OCI-LY7 (cell line): ENCODE measurements around the gene ZNF615. TPM values are rescaled to one million over a fixed set of nuclear protein-coding genes. Genes with fewer than 3 reads are reported as not detected.

ENCODE experiments used
- BruUV-seq: library from RNA; stranded (reverse); fragments of 400-500 nt; replicated peaks from 2 replicates; lab custom pipeline; 2021; lab: Mats Ljungman, UMichigan
- CTCF ChIA-PET: fragments of 300-600 bp; sonication (Branson Sonifier 250); formaldehyde crosslinking; loops from one replicate; lab custom pipeline; 2022; ENCODE audit warnings: antibody characterized with exemption; ENCODE audit not compliant: unreplicated experiment; lab: Charles Lee
- POLR2A ChIA-PET: fragments of 300-600 bp; sonication (Branson Sonifier 250); formaldehyde crosslinking; loops from one replicate; lab custom pipeline; 2022; ENCODE audit warnings: antibody characterized with exemption; lab: Charles Lee
- DNase-seq: peaks from one replicate; pipeline ENCODE4 v3.0.0-alpha.2; 2015; ENCODE audit warnings: low spot score
- H2AFZ ChIP-seq: fragments of 200-600 bp; sonication (generic), shearing (Covaris generic); 2 replicates; pipeline ENCODE4 v1.6.1; 2014; ENCODE audit warnings: mild to moderate bottlenecking, antibody characterized with exemption, low read length, moderate library complexity
- H3K27ac ChIP-seq: fragments of 200-600 bp; sonication (generic); 2 replicates; pipeline ENCODE4 v1.5.1; 2014; ENCODE audit warnings: mixed run types, low read depth, mild to moderate bottlenecking, moderate library complexity, low read length, inconsistent platforms; ENCODE audit not compliant: poor library complexity, severe bottlenecking
- H3K36me3 ChIP-seq: fragments of 200-600 bp; sonication (generic); 2 replicates; pipeline ENCODE4 v1.6.1; 2014; ENCODE audit warnings: mild to moderate bottlenecking, antibody characterized with exemption, low read length, moderate library complexity, mixed read lengths; ENCODE audit not compliant: insufficient read depth
- H3K4me1 ChIP-seq: fragments of 200-600 bp; sonication (generic); 2 replicates; pipeline ENCODE4 v1.5.1; 2014; ENCODE audit warnings: mild to moderate bottlenecking, low read length; ENCODE audit not compliant: insufficient read depth, poor library complexity, severe bottlenecking
- H3K4me2 ChIP-seq: fragments of 200-600 bp; sonication (generic); 2 replicates; pipeline ENCODE4 v1.6.1; 2014; ENCODE audit warnings: mild to moderate bottlenecking, low read length
- H3K4me3 ChIP-seq: fragments of 200-600 bp; sonication (generic); 2 replicates; pipeline ENCODE4 v1.5.1; 2014; ENCODE audit warnings: mild to moderate bottlenecking, low read depth, low read length; ENCODE audit not compliant: poor library complexity, severe bottlenecking
- H3K79me2 ChIP-seq: fragments of 200-600 bp; sonication (generic); 2 replicates; pipeline ENCODE4 v1.6.1; 2016; ENCODE audit warnings: low read depth, mild to moderate bottlenecking, low read length, moderate library complexity, mixed read lengths; ENCODE audit not compliant: insufficient read depth
- H3K9me2 ChIP-seq: fragments of 200-600 bp; sonication (generic); 2 replicates; pipeline ENCODE4 v1.6.1; 2016; ENCODE audit warnings: mild to moderate bottlenecking, low read length, mixed read lengths; ENCODE audit not compliant: insufficient read depth
- H3K9me3 ChIP-seq: fragments of 200-600 bp; sonication (generic); 2 replicates; pipeline ENCODE4 v1.6.1; 2014; ENCODE audit warnings: mild to moderate bottlenecking, mixed run types, low read length, mixed read lengths
- H4K20me1 ChIP-seq: fragments of 200-600 bp; sonication (generic); 2 replicates; pipeline ENCODE4 v1.6.1; 2014; ENCODE audit warnings: mild to moderate bottlenecking, antibody characterized with exemption, low read length, moderate library complexity, mixed read lengths; ENCODE audit not compliant: insufficient read depth
- EZH2phosphoT487 ChIP-seq: fragments of 200-600 bp; sonication (generic); IDR thresholded peaks from 2 replicates; pipeline ENCODE4 v1.6.1; 2018; ENCODE audit warnings: low read depth, borderline replicate concordance, mild to moderate bottlenecking, mixed run types, antibody characterized with exemption, low read length, moderate library complexity, mixed read lengths
- intact Hi-C: fragments of 100-400 bp; cut with micrococcal nuclease; formaldehyde crosslinking; loops from one replicate; pipeline ENCODE4 v1.10.0; 2022; ENCODE audit not compliant: unreplicated experiment
- total RNA-seq, 2 experiments: library from RNA; depleted of rRNA in 1 of 2; stranded (reverse); fragments of >200 nt in 1 of 2; shearing (Covaris generic) in 1 of 2; gene quantifications; 2 replicates each; pipeline ENCODE4 v1.2.3, GENCODE V29; 2014 to 2022
- TF ChIP-seq, protein P1 (sequence below): fragments of 200-600 bp; sonication (generic); conservative IDR thresholded peaks from 2 replicates; pipeline ENCODE4 v1.5.1; 2014; ENCODE audit warnings: mild to moderate bottlenecking, antibody characterized with exemption, low read length, moderate library complexity, mixed read lengths

The ZNF615 gene
- total RNA-seq, 2 experiments from 2014 or later = not detected

DNA sequence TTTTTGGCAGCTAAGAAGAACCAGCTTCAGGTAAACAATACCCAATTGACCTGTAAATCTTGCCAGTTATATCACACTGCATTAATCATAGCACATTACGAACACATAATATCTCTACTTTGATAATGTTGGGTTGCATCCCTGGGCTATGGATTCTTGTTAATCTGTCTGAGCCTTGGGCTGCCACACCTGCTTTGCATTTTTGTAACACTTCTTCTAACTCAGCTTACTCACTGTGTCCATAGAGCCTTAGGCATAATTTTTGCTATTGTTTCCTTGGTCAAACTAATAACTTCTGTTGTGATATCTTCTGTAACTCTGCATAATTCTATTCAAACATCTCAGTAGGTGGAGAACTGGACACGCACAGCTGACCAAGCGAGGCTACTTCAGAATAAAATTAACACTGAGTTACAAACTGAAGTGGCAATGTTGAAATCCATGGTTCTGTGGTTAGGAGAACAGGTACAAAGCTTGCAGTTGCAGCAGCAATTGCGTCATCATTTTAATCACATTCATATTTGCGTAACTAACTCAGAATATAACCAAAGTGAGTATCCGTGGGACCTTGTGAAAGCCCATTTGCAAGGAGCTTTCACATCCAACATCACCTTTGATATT, 27.8 kb downstream of the ZNF615 start:
- Histone ChIP-seq H3K9me3 (peaks cover 30% of the 10 kb centered on the region; the same call in 1 of the 2 replicates), H3K4me2 (no peak overlapping the region), H3K36me3 (no peaks in the 10 kb centered on the region; the same call in 1 of the 2 replicates), H4K20me1 (no peaks in the 10 kb centered on the region), H3K4me3 (no peak overlapping the region), H3K27ac (no peak overlapping the region), H3K9me2 (no peaks in the 10 kb centered on the region), H3K4me1 (no peaks in the 10 kb centered on the region), H2AFZ (no peak overlapping the region), H3K79me2 (peaks cover 8% of the 10 kb centered on the region; the same call in 1 of the 2 replicates)
- ChIA-PET POLR2A (no interaction called here), CTCF (no interaction called here)
- TF ChIP-seq, protein P1, sequence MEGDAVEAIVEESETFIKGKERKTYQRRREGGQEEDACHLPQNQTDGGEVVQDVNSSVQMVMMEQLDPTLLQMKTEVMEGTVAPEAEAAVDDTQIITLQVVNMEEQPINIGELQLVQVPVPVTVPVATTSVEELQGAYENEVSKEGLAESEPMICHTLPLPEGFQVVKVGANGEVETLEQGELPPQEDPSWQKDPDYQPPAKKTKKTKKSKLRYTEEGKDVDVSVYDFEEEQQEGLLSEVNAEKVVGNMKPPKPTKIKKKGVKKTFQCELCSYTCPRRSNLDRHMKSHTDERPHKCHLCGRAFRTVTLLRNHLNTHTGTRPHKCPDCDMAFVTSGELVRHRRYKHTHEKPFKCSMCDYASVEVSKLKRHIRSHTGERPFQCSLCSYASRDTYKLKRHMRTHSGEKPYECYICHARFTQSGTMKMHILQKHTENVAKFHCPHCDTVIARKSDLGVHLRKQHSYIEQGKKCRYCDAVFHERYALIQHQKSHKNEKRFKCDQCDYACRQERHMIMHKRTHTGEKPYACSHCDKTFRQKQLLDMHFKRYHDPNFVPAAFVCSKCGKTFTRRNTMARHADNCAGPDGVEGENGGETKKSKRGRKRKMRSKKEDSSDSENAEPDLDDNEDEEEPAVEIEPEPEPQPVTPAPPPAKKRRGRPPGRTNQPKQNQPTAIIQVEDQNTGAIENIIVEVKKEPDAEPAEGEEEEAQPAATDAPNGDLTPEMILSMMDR = no peak
- intact Hi-C loops = no loop called here
- DNase-seq = no peak
- BruUV-seq = no TSS peak

DNA sequence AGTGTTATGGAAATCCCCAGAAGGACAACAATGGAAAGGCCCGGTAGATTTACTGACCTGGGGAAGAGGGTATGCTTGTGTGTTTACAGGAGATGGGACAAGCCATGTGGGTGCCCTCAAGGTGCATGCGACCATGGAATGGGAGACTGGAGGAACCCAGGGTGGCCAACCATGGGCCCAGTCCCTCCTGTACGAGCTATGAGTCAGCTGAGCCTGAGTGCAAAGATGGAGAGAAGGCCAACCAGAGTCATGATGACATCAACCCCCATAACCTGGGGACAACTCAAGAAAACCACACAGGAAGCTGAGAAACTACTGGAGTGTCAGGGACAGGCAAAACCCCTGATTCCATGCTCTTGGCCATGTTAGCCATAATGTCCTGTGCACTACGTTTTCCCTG, 29.1 kb downstream of the ZNF615 start:
- H3K79me2 ChIP-seq = no peaks in the 10 kb centered on the region
- no peaks in the 10 kb centered on the region for H3K4me1 ChIP-seq
- H3K36me3 ChIP-seq = peaks cover 12% of the 10 kb centered on the region
- H3K4me2 ChIP-seq = no peak overlapping the region
- intact Hi-C loops = no loop called here
- H3K9me3 ChIP-seq = peaks cover 23% of the 10 kb centered on the region; the same call in 1 of the 2 replicates
- no peak overlapping the region for H3K4me3 ChIP-seq
- no peaks in the 10 kb centered on the region for H4K20me1 ChIP-seq
- DNase-seq = no peak
- H3K27ac ChIP-seq = no peak overlapping the region
- H2AFZ ChIP-seq = no peak overlapping the region
- ChIA-PET CTCF (no interaction called here), POLR2A (no interaction called here)
- no peaks in the 10 kb centered on the region for H3K9me2 ChIP-seq
- TF ChIP-seq, protein P1 = no peak
- no peak for TF ChIP-seq EZH2phosphoT487
- no TSS peak for BruUV-seq

DNA sequence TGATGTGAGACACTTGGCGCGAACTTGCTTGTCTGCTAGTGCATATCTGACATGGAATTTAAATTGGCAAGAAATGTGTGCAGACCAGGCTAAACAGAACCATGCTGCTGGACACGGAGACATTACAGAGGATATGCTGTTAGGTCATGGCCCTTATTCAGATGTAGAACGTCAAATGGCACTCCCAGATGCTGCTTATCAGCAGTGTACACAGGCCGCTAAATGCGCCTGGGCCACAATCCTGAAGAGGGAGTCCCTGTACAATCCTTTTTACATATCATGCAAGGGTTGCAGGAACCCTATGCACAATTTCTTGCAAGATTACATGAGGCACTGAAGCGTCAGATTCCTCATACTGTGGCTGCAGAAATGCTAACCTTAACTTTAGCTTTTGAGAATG, 30.7 kb downstream of the ZNF615 start:
- H3K9me2 ChIP-seq = no peaks in the 10 kb centered on the region
- H3K4me1 ChIP-seq = no peaks in the 10 kb centered on the region
- peaks cover 19% of the 10 kb centered on the region; the same call in 1 of the 2 replicates for H3K9me3 ChIP-seq
- no peak for DNase-seq
- peaks cover 26% of the 10 kb centered on the region for H3K36me3 ChIP-seq
- no peak overlapping the region for H3K4me2 ChIP-seq
- ChIA-PET CTCF (no interaction called here), POLR2A (no interaction called here)
- no peaks in the 10 kb centered on the region for H4K20me1 ChIP-seq
- no TSS peak for BruUV-seq
- no peak overlapping the region for H3K27ac ChIP-seq
- TF ChIP-seq, protein P1 = no peak
- TF ChIP-seq EZH2phosphoT487 = no peak
- no peaks in the 10 kb centered on the region for H3K79me2 ChIP-seq
- no peak overlapping the region for H3K4me3 ChIP-seq
- H2AFZ ChIP-seq = no peak overlapping the region
- intact Hi-C loops = no loop called here
